Measurements from ENCODE around the gene NYNRIN.
A peak's percentile ranks its signal among the peaks of the same experiment; 100 is the strongest.

The NYNRIN gene

DNA sequence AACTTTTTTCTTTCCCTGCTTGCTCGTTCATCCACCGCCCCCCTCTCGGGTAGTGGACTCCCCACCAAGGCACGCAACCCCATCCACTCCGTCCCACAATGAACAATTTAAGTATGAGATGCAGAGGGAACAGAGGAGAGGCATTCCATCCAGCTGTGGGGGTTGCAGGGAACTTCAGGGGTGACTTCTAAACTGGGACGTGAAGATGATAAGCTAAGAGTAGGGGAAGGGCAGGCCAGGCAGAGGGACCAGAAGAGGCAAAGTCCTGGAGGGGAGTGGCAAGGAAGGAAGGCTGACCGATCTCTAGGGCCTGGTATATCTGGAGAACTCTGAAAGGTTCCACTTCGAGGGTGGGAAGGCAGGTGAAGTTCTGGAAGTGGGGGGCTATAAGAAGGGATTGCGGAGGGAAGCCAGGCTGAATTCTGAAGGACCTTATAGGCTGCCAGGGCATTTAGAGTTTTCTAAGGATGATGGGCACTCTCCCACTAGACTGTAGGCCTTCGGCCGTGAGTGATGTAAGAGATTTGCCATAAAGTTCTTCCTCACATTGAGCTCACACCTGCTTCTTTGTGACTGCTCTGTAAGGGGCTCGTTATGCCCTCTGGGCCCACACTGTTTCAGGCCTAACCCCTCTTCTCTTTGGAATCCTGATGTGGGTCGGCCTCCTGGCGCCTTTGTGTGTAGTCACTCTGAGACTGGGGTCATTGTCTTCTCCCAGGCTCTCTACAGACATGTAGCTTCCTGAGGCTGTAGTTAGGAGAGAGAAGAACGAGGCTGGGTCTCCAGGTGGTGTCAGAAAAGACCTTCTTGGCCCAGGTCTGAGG, 18.7 kb upstream of the NYNRIN start:
- Histone ChIP-seq H3K36me3 (no peaks in the 10 kb centered on the region), H3K27ac (no peak overlapping the region), H3K27me3 (ENCODE audit: insufficient read depth, low read depth, severe bottlenecking) (no peaks in the 10 kb centered on the region), H3K9me3 (ENCODE audit: severe bottlenecking) (no peaks in the 10 kb centered on the region), H3K4me3 (ENCODE audit: low read depth, low read length) (no peak overlapping the region)
- no peak for DNase-seq
- TF ChIP-seq, protein P1, sequence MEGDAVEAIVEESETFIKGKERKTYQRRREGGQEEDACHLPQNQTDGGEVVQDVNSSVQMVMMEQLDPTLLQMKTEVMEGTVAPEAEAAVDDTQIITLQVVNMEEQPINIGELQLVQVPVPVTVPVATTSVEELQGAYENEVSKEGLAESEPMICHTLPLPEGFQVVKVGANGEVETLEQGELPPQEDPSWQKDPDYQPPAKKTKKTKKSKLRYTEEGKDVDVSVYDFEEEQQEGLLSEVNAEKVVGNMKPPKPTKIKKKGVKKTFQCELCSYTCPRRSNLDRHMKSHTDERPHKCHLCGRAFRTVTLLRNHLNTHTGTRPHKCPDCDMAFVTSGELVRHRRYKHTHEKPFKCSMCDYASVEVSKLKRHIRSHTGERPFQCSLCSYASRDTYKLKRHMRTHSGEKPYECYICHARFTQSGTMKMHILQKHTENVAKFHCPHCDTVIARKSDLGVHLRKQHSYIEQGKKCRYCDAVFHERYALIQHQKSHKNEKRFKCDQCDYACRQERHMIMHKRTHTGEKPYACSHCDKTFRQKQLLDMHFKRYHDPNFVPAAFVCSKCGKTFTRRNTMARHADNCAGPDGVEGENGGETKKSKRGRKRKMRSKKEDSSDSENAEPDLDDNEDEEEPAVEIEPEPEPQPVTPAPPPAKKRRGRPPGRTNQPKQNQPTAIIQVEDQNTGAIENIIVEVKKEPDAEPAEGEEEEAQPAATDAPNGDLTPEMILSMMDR (IDR thresholded peaks at IDR 0.05; ENCODE audit: low read depth, low read length), result no peak

DNA sequence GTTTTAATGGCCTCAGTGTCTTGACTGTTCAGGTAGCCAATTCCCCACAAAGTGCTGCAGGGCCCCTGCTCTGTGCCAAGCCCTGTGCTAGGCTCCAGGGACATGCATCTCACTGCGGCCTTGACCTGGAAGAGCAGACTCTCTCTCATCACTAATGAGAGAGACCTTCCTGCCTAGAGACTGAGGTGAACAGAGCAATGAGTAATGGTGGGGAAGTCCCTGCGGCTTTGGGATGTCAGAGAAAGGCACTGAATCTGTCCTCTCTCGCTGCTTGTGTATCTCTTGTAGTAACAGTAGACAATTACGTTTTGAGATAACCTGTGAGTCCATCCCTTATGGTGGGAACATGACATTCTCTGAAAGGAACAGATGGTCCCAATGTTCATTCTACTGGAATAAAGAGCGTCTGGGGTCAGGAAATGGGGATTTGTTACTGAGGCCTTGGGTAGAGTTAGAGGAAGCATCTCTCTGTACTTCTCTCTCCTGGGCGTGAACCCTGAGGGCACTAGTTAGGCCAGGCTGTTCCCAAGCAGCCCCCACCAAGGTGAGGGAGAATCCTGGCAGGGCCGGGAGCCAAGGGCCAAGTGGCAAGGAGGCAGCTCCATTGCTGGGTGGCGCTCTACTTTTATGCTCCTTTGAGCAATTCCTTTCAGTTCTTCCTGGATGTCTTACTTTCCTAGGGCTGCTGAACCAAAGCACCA, 17.3 kb upstream of the NYNRIN start:
- TF ChIP-seq, protein P1 (IDR thresholded peaks at IDR 0.05; ENCODE audit: low read depth, low read length), result no peak
- Histone ChIP-seq H3K27me3 (ENCODE audit: insufficient read depth, low read depth, severe bottlenecking) (no peaks in the 10 kb centered on the region), H3K9me3 (ENCODE audit: severe bottlenecking) (no peaks in the 10 kb centered on the region), H3K36me3 (no peaks in the 10 kb centered on the region), H3K27ac (peak overlapping the region; percentile 21), H3K4me3 (ENCODE audit: low read depth, low read length) (no peak overlapping the region)
- DNase-seq, result peak; percentile 16

DNA sequence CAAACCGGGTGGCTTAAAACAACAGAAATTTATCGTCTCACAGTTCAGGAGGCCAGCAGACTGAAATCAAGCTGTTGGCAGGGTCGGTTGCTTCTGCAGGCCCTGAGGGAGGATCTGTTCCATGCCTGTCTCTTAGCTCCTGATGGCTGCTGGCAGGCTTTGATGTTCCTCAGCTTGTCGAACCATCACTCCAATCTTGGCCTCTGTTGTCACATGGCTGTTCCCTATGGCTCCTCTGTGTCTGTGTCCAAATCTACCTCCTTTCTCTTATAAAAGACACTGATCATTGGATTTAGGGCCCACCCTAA, 16.8 kb upstream of the NYNRIN start:
- H3K36me3 ChIP-seq, result no peaks in the 10 kb centered on the region
- peak overlapping the region; percentile 21 for H3K27ac ChIP-seq
- H3K9me3 ChIP-seq (ENCODE audit: severe bottlenecking), result no peaks in the 10 kb centered on the region
- H3K4me3 ChIP-seq (ENCODE audit: low read depth, low read length), result no peak overlapping the region
- DNase-seq, result no peak
- TF ChIP-seq, protein P1 (IDR thresholded peaks at IDR 0.05; ENCODE audit: low read depth, low read length), result no peak
- H3K27me3 ChIP-seq (ENCODE audit: insufficient read depth, low read depth, severe bottlenecking), result no peaks in the 10 kb centered on the region

DNA sequence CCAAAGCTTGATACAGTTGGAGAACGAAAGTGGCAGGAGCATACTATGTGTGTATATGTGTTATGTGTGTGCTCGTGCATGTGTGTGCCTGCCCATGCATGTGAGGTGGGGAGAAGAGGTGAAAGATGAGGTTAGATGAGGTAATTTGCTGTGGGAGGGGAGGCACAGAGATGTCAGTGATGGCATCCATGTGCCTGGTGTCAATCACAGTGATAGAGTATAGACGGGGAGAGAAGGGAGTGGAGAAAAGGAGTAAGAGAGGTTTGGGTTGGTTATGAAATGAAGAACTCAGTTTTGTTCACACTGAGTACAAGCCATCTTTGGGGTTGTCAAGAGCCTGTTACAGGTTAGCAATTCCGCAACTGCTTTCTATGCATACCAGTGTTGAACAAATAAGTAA, 14.6 kb upstream of the NYNRIN start:
- Histone ChIP-seq H3K4me3 (ENCODE audit: low read depth, low read length) (no peak overlapping the region), H3K36me3 (no peaks in the 10 kb centered on the region), H3K27ac (no peak overlapping the region), H3K9me3 (ENCODE audit: severe bottlenecking) (no peaks in the 10 kb centered on the region), H3K27me3 (ENCODE audit: insufficient read depth, low read depth, severe bottlenecking) (no peaks in the 10 kb centered on the region)
- TF ChIP-seq, protein P1 (IDR thresholded peaks at IDR 0.05; ENCODE audit: low read depth, low read length), result no peak
- no peak for DNase-seq

DNA sequence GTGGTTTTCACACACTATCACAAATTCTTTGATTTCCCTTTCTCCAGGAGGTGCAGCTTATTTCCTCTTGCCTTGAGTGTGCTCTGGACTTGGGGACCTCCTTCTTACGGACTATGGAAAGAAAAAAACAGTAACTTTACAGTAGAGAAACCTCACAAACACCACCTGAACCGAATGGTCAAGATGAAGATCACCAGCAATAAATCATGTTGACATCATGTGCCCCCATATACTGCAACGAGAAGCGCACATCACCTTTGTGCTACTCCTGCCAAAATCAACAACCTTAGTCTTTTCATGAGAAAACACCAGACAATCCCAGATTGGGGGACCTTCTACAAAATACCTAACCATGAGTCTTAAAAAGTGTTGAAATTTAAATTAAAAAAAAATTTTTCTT, 13.3 kb upstream of the NYNRIN start:
- no peak overlapping the region for H3K27ac ChIP-seq
- no peak overlapping the region for H3K4me3 ChIP-seq (ENCODE audit: low read depth, low read length)
- H3K27me3 ChIP-seq (ENCODE audit: insufficient read depth, low read depth, severe bottlenecking), result no peaks in the 10 kb centered on the region
- DNase-seq, result no peak
- H3K36me3 ChIP-seq, result no peaks in the 10 kb centered on the region
- H3K9me3 ChIP-seq (ENCODE audit: severe bottlenecking), result no peaks in the 10 kb centered on the region
- TF ChIP-seq, protein P1 (IDR thresholded peaks at IDR 0.05; ENCODE audit: low read depth, low read length), result no peak
